ENCODE results near the gene DGKG. TPM values are rescaled to one million over a fixed set of nuclear protein-coding genes. Genes with fewer than 3 reads are reported as not detected.

Gene DGKG
- total and polyA plus RNA-seq, 4 donors: 0.84 to 7.8 (median 1.7) TPM

DNA sequence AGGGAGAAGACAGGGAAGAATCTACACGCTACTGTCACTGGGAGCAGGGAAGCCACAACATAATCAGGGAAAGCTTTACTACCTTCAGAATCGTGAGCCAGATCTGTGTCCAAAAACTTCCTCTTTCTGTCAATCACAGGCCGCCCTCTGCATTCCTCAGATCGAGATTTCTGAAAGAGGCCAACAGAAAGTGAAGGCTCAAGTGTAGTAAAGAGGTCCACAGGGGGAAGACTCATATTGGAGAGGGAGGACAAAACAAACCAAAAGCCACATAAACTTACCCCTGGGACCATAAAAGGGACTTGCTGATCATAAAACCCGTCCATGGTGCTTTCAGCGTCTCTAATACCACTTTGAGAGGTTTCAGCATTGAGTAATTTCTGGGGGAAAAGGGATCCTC lies 256.5 kb downstream of the DGKG start:
- Histone ChIP-seq H3K27me3 (ENCODE audit: control insufficient read depth in 4 of 4, insufficient read depth in 4 of 4, low read length in 3 of 4) (no peaks in the 10 kb centered on the region), H3K36me3 (ENCODE audit: control insufficient read depth in 4 of 4, insufficient read depth in 3 of 4, low read depth in 1 of 4, low read length in 3 of 4) (no peaks in the 10 kb centered on the region), H3K9me3 (ENCODE audit: control insufficient read depth in 4 of 4, low read length in 3 of 4) (no peaks in the 10 kb centered on the region), H3K4me3 (ENCODE audit: low read depth in 1 of 3, low read length in 3 of 3) (no peak overlapping the region), H3K27ac (ENCODE audit: low read depth in 1 of 2, low read length in 2 of 2) (no peak overlapping the region), H3K9ac (ENCODE audit: low read depth in 1 of 2, low read length in 2 of 2) (no peak overlapping the region), H3K4me1 (ENCODE audit: control insufficient read depth in 4 of 4, insufficient read depth in 4 of 4, low read length in 3 of 4) (peaks cover 5 to 25% (median 17%) of the 10 kb centered on the region in 4 donors)
- 79% methylated on average over 6 of the region's 6 CpGs for WGBS
- TF ChIP-seq HNF4G (IDR thresholded peaks at IDR 0.05) (no peak), FOXA1 (IDR thresholded peaks at IDR 0.05) (no peak), HNF4A (conservative IDR thresholded peaks at IDR 0.05) (no peak), YY1 (IDR thresholded peaks at IDR 0.05) (no peak), GABPA (IDR thresholded peaks at IDR 0.05 in 1 of 2, conservative IDR thresholded peaks at IDR 0.05 in 1 of 2) (no peak), NR2F2 (IDR thresholded peaks at IDR 0.05) (no peak), RAD21 (IDR thresholded peaks at IDR 0.05) (no peak), TAF1 (conservative IDR thresholded peaks at IDR 0.05) (no peak)
- TF ChIP-seq, protein P1, sequence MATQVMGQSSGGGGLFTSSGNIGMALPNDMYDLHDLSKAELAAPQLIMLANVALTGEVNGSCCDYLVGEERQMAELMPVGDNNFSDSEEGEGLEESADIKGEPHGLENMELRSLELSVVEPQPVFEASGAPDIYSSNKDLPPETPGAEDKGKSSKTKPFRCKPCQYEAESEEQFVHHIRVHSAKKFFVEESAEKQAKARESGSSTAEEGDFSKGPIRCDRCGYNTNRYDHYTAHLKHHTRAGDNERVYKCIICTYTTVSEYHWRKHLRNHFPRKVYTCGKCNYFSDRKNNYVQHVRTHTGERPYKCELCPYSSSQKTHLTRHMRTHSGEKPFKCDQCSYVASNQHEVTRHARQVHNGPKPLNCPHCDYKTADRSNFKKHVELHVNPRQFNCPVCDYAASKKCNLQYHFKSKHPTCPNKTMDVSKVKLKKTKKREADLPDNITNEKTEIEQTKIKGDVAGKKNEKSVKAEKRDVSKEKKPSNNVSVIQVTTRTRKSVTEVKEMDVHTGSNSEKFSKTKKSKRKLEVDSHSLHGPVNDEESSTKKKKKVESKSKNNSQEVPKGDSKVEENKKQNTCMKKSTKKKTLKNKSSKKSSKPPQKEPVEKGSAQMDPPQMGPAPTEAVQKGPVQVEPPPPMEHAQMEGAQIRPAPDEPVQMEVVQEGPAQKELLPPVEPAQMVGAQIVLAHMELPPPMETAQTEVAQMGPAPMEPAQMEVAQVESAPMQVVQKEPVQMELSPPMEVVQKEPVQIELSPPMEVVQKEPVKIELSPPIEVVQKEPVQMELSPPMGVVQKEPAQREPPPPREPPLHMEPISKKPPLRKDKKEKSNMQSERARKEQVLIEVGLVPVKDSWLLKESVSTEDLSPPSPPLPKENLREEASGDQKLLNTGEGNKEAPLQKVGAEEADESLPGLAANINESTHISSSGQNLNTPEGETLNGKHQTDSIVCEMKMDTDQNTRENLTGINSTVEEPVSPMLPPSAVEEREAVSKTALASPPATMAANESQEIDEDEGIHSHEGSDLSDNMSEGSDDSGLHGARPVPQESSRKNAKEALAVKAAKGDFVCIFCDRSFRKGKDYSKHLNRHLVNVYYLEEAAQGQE (IDR thresholded peaks at IDR 0.05): no peak
- TF ChIP-seq, protein P2, sequence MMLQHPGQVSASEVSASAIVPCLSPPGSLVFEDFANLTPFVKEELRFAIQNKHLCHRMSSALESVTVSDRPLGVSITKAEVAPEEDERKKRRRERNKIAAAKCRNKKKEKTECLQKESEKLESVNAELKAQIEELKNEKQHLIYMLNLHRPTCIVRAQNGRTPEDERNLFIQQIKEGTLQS (IDR thresholded peaks at IDR 0.05): no peak
- TF ChIP-seq, protein P3, sequence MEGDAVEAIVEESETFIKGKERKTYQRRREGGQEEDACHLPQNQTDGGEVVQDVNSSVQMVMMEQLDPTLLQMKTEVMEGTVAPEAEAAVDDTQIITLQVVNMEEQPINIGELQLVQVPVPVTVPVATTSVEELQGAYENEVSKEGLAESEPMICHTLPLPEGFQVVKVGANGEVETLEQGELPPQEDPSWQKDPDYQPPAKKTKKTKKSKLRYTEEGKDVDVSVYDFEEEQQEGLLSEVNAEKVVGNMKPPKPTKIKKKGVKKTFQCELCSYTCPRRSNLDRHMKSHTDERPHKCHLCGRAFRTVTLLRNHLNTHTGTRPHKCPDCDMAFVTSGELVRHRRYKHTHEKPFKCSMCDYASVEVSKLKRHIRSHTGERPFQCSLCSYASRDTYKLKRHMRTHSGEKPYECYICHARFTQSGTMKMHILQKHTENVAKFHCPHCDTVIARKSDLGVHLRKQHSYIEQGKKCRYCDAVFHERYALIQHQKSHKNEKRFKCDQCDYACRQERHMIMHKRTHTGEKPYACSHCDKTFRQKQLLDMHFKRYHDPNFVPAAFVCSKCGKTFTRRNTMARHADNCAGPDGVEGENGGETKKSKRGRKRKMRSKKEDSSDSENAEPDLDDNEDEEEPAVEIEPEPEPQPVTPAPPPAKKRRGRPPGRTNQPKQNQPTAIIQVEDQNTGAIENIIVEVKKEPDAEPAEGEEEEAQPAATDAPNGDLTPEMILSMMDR (IDR thresholded peaks at IDR 0.05; ENCODE audit: low read depth, low read length, missing input control): no peak
- TF ChIP-seq, protein P4, sequence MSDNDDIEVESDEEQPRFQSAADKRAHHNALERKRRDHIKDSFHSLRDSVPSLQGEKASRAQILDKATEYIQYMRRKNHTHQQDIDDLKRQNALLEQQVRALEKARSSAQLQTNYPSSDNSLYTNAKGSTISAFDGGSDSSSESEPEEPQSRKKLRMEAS (IDR thresholded peaks at IDR 0.05): no peak
- no peak for DNase-seq (ENCODE audit: low spot score)

DNA sequence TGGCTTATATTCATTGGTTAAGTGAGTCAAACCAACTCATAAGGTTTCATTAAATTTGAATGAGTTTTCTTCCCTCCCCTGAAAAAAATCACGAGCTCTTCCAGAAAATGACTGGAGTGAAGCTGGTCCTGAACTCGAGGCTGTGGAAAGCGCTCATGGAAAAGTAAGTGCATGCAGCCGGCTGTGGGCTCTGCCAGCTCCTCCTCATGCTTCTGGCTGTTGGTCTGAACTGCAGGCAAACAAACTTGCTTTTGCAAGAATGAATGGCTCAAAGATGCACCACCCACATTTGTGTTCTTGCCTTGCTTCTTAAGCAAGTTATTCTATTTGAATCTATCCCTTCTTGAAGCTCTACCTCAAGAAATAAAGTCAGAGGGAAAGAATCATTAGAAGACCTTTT lies 259.3 kb downstream of the DGKG start:
- Histone ChIP-seq H3K4me3 (ENCODE audit: low read depth in 1 of 3, low read length in 3 of 3) (no peak overlapping the region), H3K27ac (ENCODE audit: low read depth in 1 of 2, low read length in 2 of 2) (no peak overlapping the region), H3K4me1 (ENCODE audit: control insufficient read depth in 4 of 4, insufficient read depth in 4 of 4, low read length in 3 of 4) (peaks cover 0 to 14% (median 6%) of the 10 kb centered on the region in 4 donors), H3K36me3 (ENCODE audit: control insufficient read depth in 4 of 4, insufficient read depth in 3 of 4, low read depth in 1 of 4, low read length in 3 of 4) (no peaks in the 10 kb centered on the region), H3K9me3 (ENCODE audit: control insufficient read depth in 4 of 4, low read length in 3 of 4) (no peaks in the 10 kb centered on the region), H3K9ac (ENCODE audit: low read depth in 1 of 2, low read length in 2 of 2) (no peak overlapping the region), H3K27me3 (ENCODE audit: control insufficient read depth in 4 of 4, insufficient read depth in 4 of 4, low read length in 3 of 4) (no peaks in the 10 kb centered on the region)
- DNase-seq (ENCODE audit: low spot score): no peak
- 67% methylated on average over 4 of the region's 4 CpGs for WGBS
- no peak for TF ChIP-seq HNF4G (IDR thresholded peaks at IDR 0.05)
- TF ChIP-seq JUND (IDR thresholded peaks at IDR 0.05): no peak
- no peak for TF ChIP-seq HNF4A (conservative IDR thresholded peaks at IDR 0.05)
- TF ChIP-seq FOXA2 (IDR thresholded peaks at IDR 0.05): no peak
- no peak for TF ChIP-seq RXRA (IDR thresholded peaks at IDR 0.05)
- no peak for TF ChIP-seq SP1 (IDR thresholded peaks at IDR 0.05)
- no peak for TF ChIP-seq EGR1 (IDR thresholded peaks at IDR 0.05; ENCODE audit: low read depth in 2 of 2)
- TF ChIP-seq, protein P4 (IDR thresholded peaks at IDR 0.05): no peak
- TF ChIP-seq, protein P5, sequence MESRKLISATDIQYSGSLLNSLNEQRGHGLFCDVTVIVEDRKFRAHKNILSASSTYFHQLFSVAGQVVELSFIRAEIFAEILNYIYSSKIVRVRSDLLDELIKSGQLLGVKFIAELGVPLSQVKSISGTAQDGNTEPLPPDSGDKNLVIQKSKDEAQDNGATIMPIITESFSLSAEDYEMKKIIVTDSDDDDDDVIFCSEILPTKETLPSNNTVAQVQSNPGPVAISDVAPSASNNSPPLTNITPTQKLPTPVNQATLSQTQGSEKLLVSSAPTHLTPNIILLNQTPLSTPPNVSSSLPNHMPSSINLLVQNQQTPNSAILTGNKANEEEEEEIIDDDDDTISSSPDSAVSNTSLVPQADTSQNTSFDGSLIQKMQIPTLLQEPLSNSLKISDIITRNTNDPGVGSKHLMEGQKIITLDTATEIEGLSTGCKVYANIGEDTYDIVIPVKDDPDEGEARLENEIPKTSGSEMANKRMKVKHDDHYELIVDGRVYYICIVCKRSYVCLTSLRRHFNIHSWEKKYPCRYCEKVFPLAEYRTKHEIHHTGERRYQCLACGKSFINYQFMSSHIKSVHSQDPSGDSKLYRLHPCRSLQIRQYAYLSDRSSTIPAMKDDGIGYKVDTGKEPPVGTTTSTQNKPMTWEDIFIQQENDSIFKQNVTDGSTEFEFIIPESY (IDR thresholded peaks at IDR 0.05): no peak
- TF ChIP-seq, protein P1 (IDR thresholded peaks at IDR 0.05): no peak
- TF ChIP-seq, protein P3 (IDR thresholded peaks at IDR 0.05; ENCODE audit: low read depth, low read length, missing input control): no peak
- no peak for TF ChIP-seq YY1 (IDR thresholded peaks at IDR 0.05)
- no peak for TF ChIP-seq GABPA (IDR thresholded peaks at IDR 0.05 in 1 of 2, conservative IDR thresholded peaks at IDR 0.05 in 1 of 2)
- TF ChIP-seq RAD21 (IDR thresholded peaks at IDR 0.05): no peak
- TF ChIP-seq NR2F2 (IDR thresholded peaks at IDR 0.05): no peak

Data from liver (tissue), 9 donors.